HG03575 (cell line): ENCODE measurements around the gene LUZP2.

Experiments used
- ATAC-seq: cut with Tn5 transposase; IDR thresholded peaks from one replicate; pipeline ENCODE4 v1.9.1; 2021; ENCODE audit not compliant: unreplicated experiment, insufficient number of reproducible peaks, low FRiP score; ENCODE audit errors: extremely low read depth

LUZP2 gene

GRCh38 chr11:24496736-24497725 lies at the start of gene LUZP2:
TSS of gene LUZP2 (plus strand) at chr11:24497053.
- no peak for ATAC-seq

- no peak for ATAC-seq
Measured at GRCh38 chr11:24453129-24453718, 43.6 kb upstream of the LUZP2 start.

GRCh38 chr11:24457985-24458384 lies 38.9 kb upstream of the LUZP2 start:
- no peak for ATAC-seq

GRCh38 chr11:24470431-24470830 lies 26.4 kb upstream of the LUZP2 start:
- no peak for ATAC-seq

GRCh38 chr11:24471084-24471483 lies 25.8 kb upstream of the LUZP2 start:
- no peak for ATAC-seq

- ATAC-seq, result no peak
Measured at GRCh38 chr11:24478718-24479117, 18.1 kb upstream of the LUZP2 start.

- ATAC-seq, result no peak
Measured at GRCh38 chr11:24489477-24489876, 7.4 kb upstream of the LUZP2 start.

- ATAC-seq, result no peak
Measured at GRCh38 chr11:24496386-24496735, 492 bp upstream of the LUZP2 start.

GRCh38 chr11:24497831-24498230 lies 978 bp downstream of the LUZP2 start:
- ATAC-seq, result no peak

- no peak for ATAC-seq
Measured at GRCh38 chr11:24502425-24502824, 5.6 kb downstream of the LUZP2 start.

- ATAC-seq, result no peak
Measured at GRCh38 chr11:24509114-24509513, 12.3 kb downstream of the LUZP2 start.

- no peak for ATAC-seq
Measured at GRCh38 chr11:24511511-24511910, 14.7 kb downstream of the LUZP2 start.

GRCh38 chr11:24513479-24514218 lies 16.8 kb downstream of the LUZP2 start:
- no peak for ATAC-seq

- ATAC-seq, result peak; percentile 61
Measured at GRCh38 chr11:24514219-24514594, 17.4 kb downstream of the LUZP2 start.

GRCh38 chr11:24515632-24516031 lies 18.8 kb downstream of the LUZP2 start:
- no peak for ATAC-seq

- ATAC-seq, result no peak
Measured at GRCh38 chr11:24516638-24517037, 19.8 kb downstream of the LUZP2 start.

- ATAC-seq, result no peak
Measured at GRCh38 chr11:24521601-24522000, 24.7 kb downstream of the LUZP2 start.

- no peak for ATAC-seq
Measured at GRCh38 chr11:24524156-24524555, 27.3 kb downstream of the LUZP2 start.

- ATAC-seq, result no peak
Measured at GRCh38 chr11:24531528-24531927, 34.7 kb downstream of the LUZP2 start.

GRCh38 chr11:24543771-24544170 lies 46.9 kb downstream of the LUZP2 start:
- ATAC-seq, result no peak
